DOHH2 (cell line): ENCODE results near the gene LY6G6F.

ENCODE experiments used
- H3F3A ChIP-seq: fragments of 200-600 bp; sonication (generic), shearing (Covaris generic); 2 replicates; pipeline ENCODE4 v1.6.0; 2016; ENCODE audit warnings: antibody characterized with exemption, mild to moderate bottlenecking; ENCODE audit not compliant: control insufficient read depth, insufficient read depth
- H3K27ac ChIP-seq: fragments of 200-600 bp; sonication (generic); 2 replicates; pipeline ENCODE4 v1.5.1; 2014; ENCODE audit warnings: low read depth, mild to moderate bottlenecking, low read length, moderate library complexity
- H3K27me3 ChIP-seq: fragments of 200-600 bp; sonication (generic); 2 replicates; pipeline ENCODE4 v1.6.1; 2014; ENCODE audit warnings: mild to moderate bottlenecking, low read length, mixed read lengths; ENCODE audit not compliant: control insufficient read depth
- H3K36me3 ChIP-seq: fragments of 200-600 bp; sonication (generic); 2 replicates; pipeline ENCODE4 v1.6.1; 2014; ENCODE audit warnings: mild to moderate bottlenecking, low read length, moderate library complexity, mixed read lengths; ENCODE audit not compliant: control insufficient read depth
- H3K4me1 ChIP-seq: fragments of 200-600 bp; sonication (generic); 2 replicates; pipeline ENCODE4 v1.6.1; 2014; ENCODE audit warnings: mild to moderate bottlenecking, low read length, mixed read lengths; ENCODE audit not compliant: control insufficient read depth
- H3K4me2 ChIP-seq: fragments of 200-600 bp; sonication (generic); 2 replicates; pipeline ENCODE4 v1.6.0; 2014; ENCODE audit warnings: mild to moderate bottlenecking, low read length, moderate library complexity
- H3K4me3 ChIP-seq: fragments of 200-600 bp; sonication (generic); 2 replicates; pipeline ENCODE4 v1.5.1; 2014; ENCODE audit warnings: mild to moderate bottlenecking, low read length, mixed read lengths
- H3K79me2 ChIP-seq: fragments of 200-600 bp; sonication (generic); 2 replicates; pipeline ENCODE4 v1.6.1; 2014; ENCODE audit warnings: mild to moderate bottlenecking, low read length, mixed read lengths; ENCODE audit not compliant: control insufficient read depth
- H3K9me2 ChIP-seq: fragments of 200-600 bp; sonication (generic); replicated peaks from 2 replicates; pipeline ENCODE4 v1.6.1; 2014; ENCODE audit warnings: mild to moderate bottlenecking, low read length, mixed read lengths; ENCODE audit not compliant: control insufficient read depth
- H3K9me3 ChIP-seq: fragments of 200-600 bp; sonication (generic); 2 replicates; pipeline ENCODE4 v1.6.1; 2014; ENCODE audit warnings: antibody characterized with exemption, low read length, mixed read lengths; ENCODE audit not compliant: control insufficient read depth, insufficient read depth
- H4K20me1 ChIP-seq: fragments of 200-600 bp; sonication (generic); 2 replicates; pipeline ENCODE4 v1.6.0; 2014; ENCODE audit warnings: low read depth, mild to moderate bottlenecking, antibody characterized with exemption, low read length, moderate library complexity; ENCODE audit not compliant: control insufficient read depth, insufficient read depth
- CTCF ChIP-seq: fragments of 200-600 bp; sonication (generic); IDR thresholded peaks from one replicate; pipeline ENCODE4 v1.5.1; 2014; ENCODE audit warnings: antibody characterized with exemption, mild to moderate bottlenecking, low read depth, low read length; ENCODE audit not compliant: poor library complexity, severe bottlenecking
- EZH2phosphoT487 ChIP-seq: fragments of 200-600 bp; sonication (generic); IDR thresholded peaks from 2 replicates; pipeline ENCODE4 v1.6.1; 2017; ENCODE audit warnings: borderline replicate concordance, mild to moderate bottlenecking, antibody characterized with exemption, low read length, moderate library complexity, mixed read lengths

The LY6G6F gene

GRCh38 chr6:31658983-31659648 is 47.5 kb upstream of the LY6G6F start:
- peaks cover 18% of the 10 kb centered on the region for H3F3A ChIP-seq
- no peaks in the 10 kb centered on the region for H3K9me3 ChIP-seq
- no peaks in the 10 kb centered on the region for H3K9me2 ChIP-seq
- TF ChIP-seq CTCF = no peak
- no peak for TF ChIP-seq EZH2phosphoT487
- peaks cover 54% of the 10 kb centered on the region for H3K4me1 ChIP-seq
- H3K36me3 ChIP-seq = peaks cover 53% of the 10 kb centered on the region
- H4K20me1 ChIP-seq = no peaks in the 10 kb centered on the region
- H3K27ac ChIP-seq = no peak overlapping the region
- H3K27me3 ChIP-seq = no peaks in the 10 kb centered on the region
- H3K79me2 ChIP-seq = peaks cover 60% of the 10 kb centered on the region
- H3K4me2 ChIP-seq = peak overlapping the region; percentile 92
- H3K4me3 ChIP-seq = peak overlapping the region; percentile 95

- H4K20me1 ChIP-seq = no peaks in the 10 kb centered on the region
- peaks cover 64% of the 10 kb centered on the region for H3K79me2 ChIP-seq
- peaks cover 14% of the 10 kb centered on the region for H3F3A ChIP-seq
- H3K9me3 ChIP-seq = no peaks in the 10 kb centered on the region
- H3K27me3 ChIP-seq = no peaks in the 10 kb centered on the region
- H3K9me2 ChIP-seq = no peaks in the 10 kb centered on the region
- H3K36me3 ChIP-seq = peaks cover 60% of the 10 kb centered on the region
- H3K27ac ChIP-seq = peak overlapping the region; percentile 57
- no peak for TF ChIP-seq CTCF
- TF ChIP-seq EZH2phosphoT487 = no peak
- H3K4me2 ChIP-seq = peak overlapping the region; percentile 92
- peaks cover 57% of the 10 kb centered on the region for H3K4me1 ChIP-seq
- peak overlapping the region; percentile 95 for H3K4me3 ChIP-seq
Observed at GRCh38 chr6:31659649-31660380, 46.9 kb upstream of the LY6G6F start.

GRCh38 chr6:31660381-31661261 is 46.0 kb upstream of the LY6G6F start, which contains the start of gene C6orf47:
Gene C6orf47 (minus strand): TSS chr6:31660778. CDS start chr6:31659947, 831 bp downstream.
- no peak for TF ChIP-seq CTCF
- peaks cover 64% of the 10 kb centered on the region for H3K79me2 ChIP-seq
- H4K20me1 ChIP-seq = no peaks in the 10 kb centered on the region
- H3K9me3 ChIP-seq = no peaks in the 10 kb centered on the region
- H3K27me3 ChIP-seq = no peaks in the 10 kb centered on the region
- peak within 1 kb of the TSS; percentile 92 for H3K4me2 ChIP-seq
- H3K4me1 ChIP-seq = peaks cover 57% of the 10 kb centered on the region
- H3F3A ChIP-seq = peaks cover 15% of the 10 kb centered on the region
- H3K4me3 ChIP-seq = peak within 1 kb of the TSS; percentile 95
- peak within 1 kb of the TSS; percentile 57 for H3K27ac ChIP-seq
- no peaks in the 10 kb centered on the region for H3K9me2 ChIP-seq
- peaks cover 60% of the 10 kb centered on the region for H3K36me3 ChIP-seq
